Endodermal cell (in vitro differentiated cells): Measurements from ENCODE around the gene NIP7. TPM values are rescaled to one million over a fixed set of nuclear protein-coding genes. Genes with fewer than 3 reads are reported as not detected.

Experiments
- DNase-seq: peaks from one replicate; pipeline ENCODE4 v3.0.0-alpha.2; 2017
- H3K27ac ChIP-seq: 2 replicates; pipeline ENCODE4 v1.5.1; 2013; ENCODE audit warnings: mild to moderate bottlenecking, low read depth, low read length, moderate library complexity
- H3K27me3 ChIP-seq: 2 replicates; pipeline ENCODE4 v1.6.1; 2013; ENCODE audit warnings: mild to moderate bottlenecking, low read length, moderate library complexity; ENCODE audit not compliant: insufficient read depth, control insufficient read depth, poor library complexity, severe bottlenecking
- H3K36me3 ChIP-seq: 2 replicates; pipeline ENCODE4 v1.7.0; 2013; ENCODE audit warnings: mild to moderate bottlenecking, low read length, moderate library complexity; ENCODE audit not compliant: control insufficient read depth, insufficient read depth
- H3K4me1 ChIP-seq: one replicate; pipeline ENCODE4 v1.7.0; 2013; ENCODE audit warnings: low read length; ENCODE audit not compliant: control insufficient read depth, insufficient read depth
- H3K4me3 ChIP-seq: 2 replicates; pipeline ENCODE4 v1.5.1; 2013; ENCODE audit warnings: mild to moderate bottlenecking, low read length, moderate library complexity
- H3K9ac ChIP-seq: 2 replicates; pipeline ENCODE4 v1.6.1; 2013; ENCODE audit warnings: mild to moderate bottlenecking, low read length, moderate library complexity; ENCODE audit not compliant: poor library complexity, severe bottlenecking; ENCODE audit errors: extremely low read depth
- H3K9me3 ChIP-seq: 2 replicates; pipeline ENCODE4 v1.6.1; 2013; ENCODE audit warnings: mild to moderate bottlenecking, low read length, moderate library complexity; ENCODE audit not compliant: control insufficient read depth
- H3K27ac Mint-ChIP-seq: 2 replicates; pipeline ENCODE4 v1.8.0; 2020; ENCODE audit warnings: mixed read lengths
- H3K27me3 Mint-ChIP-seq: 2 replicates; pipeline ENCODE4 v1.8.0; 2021; ENCODE audit warnings: mild to moderate bottlenecking, mixed read lengths; ENCODE audit not compliant: insufficient read depth
- H3K36me3 Mint-ChIP-seq: 2 replicates; pipeline ENCODE4 v1.8.0; 2020; ENCODE audit warnings: low read depth, mixed read lengths
- H3K4me1 Mint-ChIP-seq: 2 replicates; pipeline ENCODE4 v1.8.0; 2020; ENCODE audit warnings: mixed read lengths
- H3K4me3 Mint-ChIP-seq: 2 replicates; pipeline ENCODE4 v1.8.0; 2020; ENCODE audit warnings: mild to moderate bottlenecking, moderate library complexity, mixed read lengths
- H3K9me3 Mint-ChIP-seq: 2 replicates; pipeline ENCODE4 v1.8.0; 2020; ENCODE audit warnings: mild to moderate bottlenecking, mixed read lengths
- WGBS, 2 experiments: methylation state at CpG; one replicate each; pipeline versions ENCODE4 v1.1.5 to v1.1.7; 2013; ENCODE audit warnings: missing lambda C conversion rate in 2 of 2, mixed read lengths in 1 of 2; ENCODE audit not compliant: insufficient coverage in 1 of 2, insufficient read length in 1 of 2; 5-methylcytosine and 5-hydroxymethylcytosine counted together
- total RNA-seq, 2 donors: library from RNA; stranded (reverse); fragmentation: NEBNext Ultra II Directional in 1 of 2; extraction: Animal tissue kit (Norgen Biotek cat#: 25700) in 1 of 2; gene quantifications; 2 replicates in 1 of 2; 3 replicates in 1 of 2; pipeline ENCODE4 v1.2.1, GENCODE V29; 2021
- TF ChIP-seq, protein P1 (sequence below): fragments of 200-600 bp; sonication (generic); conservative IDR thresholded peaks from 2 replicates; pipeline ENCODE4 v1.5.0; 2021; ENCODE audit warnings: antibody characterized with exemption, mild to moderate bottlenecking

Gene NIP7
- total RNA-seq, 2 donors from 2014 or later: 30.5 to 36.3 TPM

DNA sequence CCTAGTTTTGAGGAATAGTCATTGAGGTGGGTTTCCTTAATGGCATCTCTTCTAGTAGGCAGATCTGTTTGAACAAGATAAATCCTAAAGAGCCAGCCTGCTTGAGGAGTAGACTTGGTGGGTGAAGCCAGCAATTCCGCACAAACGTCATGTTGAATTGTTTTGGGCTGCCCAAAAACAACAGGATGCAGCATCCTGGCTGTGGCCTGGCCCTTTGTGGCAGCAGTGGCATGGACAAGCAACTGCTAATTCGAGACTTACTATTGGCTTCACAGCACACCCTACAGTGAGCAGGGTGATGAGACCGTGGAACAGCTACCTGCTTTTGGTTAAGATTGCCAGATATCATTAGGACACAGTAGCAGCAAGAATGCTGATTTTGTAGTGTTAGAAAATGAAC is 37.7 kb upstream of the NIP7 start:
- Mint-ChIP-seq H3K27me3 (no peaks in the 10 kb centered on the region), H3K27ac (no peak overlapping the region), H3K4me3 (no peak overlapping the region), H3K4me1 (peaks cover 8% of the 10 kb centered on the region), H3K36me3 (peaks cover 26% of the 10 kb centered on the region), H3K9me3 (no peaks in the 10 kb centered on the region)
- DNase-seq: no peak
- Histone ChIP-seq H3K9ac (no peak overlapping the region), H3K27ac (no peak overlapping the region), H3K36me3 (no peaks in the 10 kb centered on the region), H3K4me3 (no peak overlapping the region), H3K27me3 (no peaks in the 10 kb centered on the region), H3K9me3 (no peaks in the 10 kb centered on the region), H3K4me1 (peaks cover 8% of the 10 kb centered on the region)
- WGBS, 2 experiments: 94 to 97% methylated on average over 4 of the region's 4 CpGs
- TF ChIP-seq, protein P1, sequence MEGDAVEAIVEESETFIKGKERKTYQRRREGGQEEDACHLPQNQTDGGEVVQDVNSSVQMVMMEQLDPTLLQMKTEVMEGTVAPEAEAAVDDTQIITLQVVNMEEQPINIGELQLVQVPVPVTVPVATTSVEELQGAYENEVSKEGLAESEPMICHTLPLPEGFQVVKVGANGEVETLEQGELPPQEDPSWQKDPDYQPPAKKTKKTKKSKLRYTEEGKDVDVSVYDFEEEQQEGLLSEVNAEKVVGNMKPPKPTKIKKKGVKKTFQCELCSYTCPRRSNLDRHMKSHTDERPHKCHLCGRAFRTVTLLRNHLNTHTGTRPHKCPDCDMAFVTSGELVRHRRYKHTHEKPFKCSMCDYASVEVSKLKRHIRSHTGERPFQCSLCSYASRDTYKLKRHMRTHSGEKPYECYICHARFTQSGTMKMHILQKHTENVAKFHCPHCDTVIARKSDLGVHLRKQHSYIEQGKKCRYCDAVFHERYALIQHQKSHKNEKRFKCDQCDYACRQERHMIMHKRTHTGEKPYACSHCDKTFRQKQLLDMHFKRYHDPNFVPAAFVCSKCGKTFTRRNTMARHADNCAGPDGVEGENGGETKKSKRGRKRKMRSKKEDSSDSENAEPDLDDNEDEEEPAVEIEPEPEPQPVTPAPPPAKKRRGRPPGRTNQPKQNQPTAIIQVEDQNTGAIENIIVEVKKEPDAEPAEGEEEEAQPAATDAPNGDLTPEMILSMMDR: no peak

DNA sequence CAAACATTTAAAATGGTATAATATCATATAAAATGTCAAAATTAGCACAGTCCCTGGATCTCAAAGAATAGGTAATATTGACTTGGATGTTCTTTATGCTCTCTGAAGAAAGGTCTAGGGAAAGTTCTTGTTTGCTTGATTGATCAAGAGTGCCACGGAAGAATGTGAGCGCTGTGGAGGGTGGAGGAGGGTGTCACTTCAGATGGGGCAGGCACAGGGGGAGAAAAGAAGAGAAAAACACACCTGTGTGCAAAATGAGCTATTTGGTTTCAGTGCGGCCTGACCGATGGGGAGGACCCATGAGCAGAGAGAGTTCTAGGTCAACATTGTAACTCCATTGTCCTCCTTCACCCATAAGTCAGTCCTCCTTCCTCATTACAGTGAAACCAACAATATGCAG is 37.3 kb upstream of the NIP7 start:
- Mint-ChIP-seq H3K4me1 (peaks cover 8% of the 10 kb centered on the region), H3K9me3 (no peaks in the 10 kb centered on the region), H3K27ac (no peak overlapping the region), H3K36me3 (peaks cover 26% of the 10 kb centered on the region), H3K27me3 (no peaks in the 10 kb centered on the region), H3K4me3 (no peak overlapping the region)
- WGBS, 2 experiments: 99 to 100% methylated on average over 2 to 4 of the region's 4 CpGs
- H3K27me3 ChIP-seq: no peaks in the 10 kb centered on the region
- no peaks in the 10 kb centered on the region for H3K9me3 ChIP-seq
- TF ChIP-seq, protein P1: no peak
- H3K36me3 ChIP-seq: no peaks in the 10 kb centered on the region
- DNase-seq: no peak
- H3K4me3 ChIP-seq: no peak overlapping the region
- no peak overlapping the region for H3K9ac ChIP-seq
- no peak overlapping the region for H3K27ac ChIP-seq
- H3K4me1 ChIP-seq: peaks cover 8% of the 10 kb centered on the region

DNA sequence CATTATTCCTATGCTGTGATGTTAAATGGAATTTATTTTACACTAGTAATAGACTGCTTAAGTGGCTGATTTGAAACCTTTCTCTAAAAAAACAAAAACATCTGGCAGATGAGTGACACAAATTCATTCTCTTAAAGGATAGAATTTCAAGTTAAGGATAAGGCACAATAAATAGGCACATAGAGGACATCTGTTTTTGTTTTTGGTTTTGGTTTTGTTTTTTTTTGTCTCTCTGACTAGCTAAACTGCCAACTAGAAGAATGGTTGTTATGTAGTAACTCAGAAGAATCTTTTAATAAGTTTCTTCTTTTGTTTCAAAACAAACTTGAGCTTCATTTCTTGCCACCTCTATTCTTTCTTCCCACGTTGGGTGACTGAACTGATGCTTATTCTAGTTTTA is 33.5 kb upstream of the NIP7 start:
- Mint-ChIP-seq H3K4me1 (peaks cover 5% of the 10 kb centered on the region), H3K27me3 (no peaks in the 10 kb centered on the region), H3K9me3 (no peaks in the 10 kb centered on the region), H3K36me3 (peaks cover 6% of the 10 kb centered on the region), H3K4me3 (no peak overlapping the region), H3K27ac (no peak overlapping the region)
- 100% methylated on average over 1 of the region's 1 CpG; no CpG with 5 or more reads in 1 of the 2 experiments for WGBS, 2 experiments
- H3K9me3 ChIP-seq: no peaks in the 10 kb centered on the region
- H3K27ac ChIP-seq: no peak overlapping the region
- no peaks in the 10 kb centered on the region for H3K27me3 ChIP-seq
- DNase-seq: no peak
- H3K4me3 ChIP-seq: no peak overlapping the region
- H3K36me3 ChIP-seq: no peaks in the 10 kb centered on the region
- peaks cover 8% of the 10 kb centered on the region for H3K4me1 ChIP-seq
- TF ChIP-seq, protein P1: no peak
- no peak overlapping the region for H3K9ac ChIP-seq
